Sciatic nerve (tissue), 2 donors: Measurements from ENCODE around the gene PKD1. TPM values are rescaled to one million over a fixed set of nuclear protein-coding genes. Genes with fewer than 3 reads are reported as not detected.
"Not testable (repeated sequence)": the region's sequence is repeated elsewhere in the genome, so short reads cannot be mapped to it uniquely, and the experiment has no call there.

Experiments used
- ATAC-seq: fragments of 200-7000 bp; cut with Tn5 transposase; one replicate; pipeline ENCODE4 v1.9.1; 2020; ENCODE audit warnings: mild to moderate bottlenecking, moderate library complexity
- DNase-seq: peaks from one replicate; pipeline ENCODE4 v3.0.0-alpha.2; 2020; ENCODE audit warnings: low spot score
- intact Hi-C: fragments of 100-400 bp; cut with DNase I; formaldehyde crosslinking; loops from one replicate; pipeline ENCODE4 v1.14.2; 2022
- total RNA-seq: library from RNA; stranded (reverse); fragmentation: NEBNext Ultra II Directional; extraction: Animal tissue kit (Norgen Biotek cat#: 25700); gene quantifications from one replicate; pipeline ENCODE4 v1.2.1, GENCODE V29; 2021
- donor health status: DM: no; HTN: no; CAD: no.
- donor health status: DM: no; HTN: no; CAD: no.

The PKD1 gene
- total RNA-seq, 1 donor from 2014 or later: 159 TPM

- intact Hi-C loops, ATAC-seq, DNase-seq: not testable (repeated sequence)
Observed at GRCh38 chr16:2129890-2130447, 5.7 kb downstream of the PKD1 start.

- ATAC-seq, DNase-seq, intact Hi-C loops: not testable (repeated sequence)
Observed at GRCh38 chr16:2129251-2129650, 6.4 kb downstream of the PKD1 start.

GRCh38 chr16:2127630-2128280 is 7.9 kb downstream of the PKD1 start:
- intact Hi-C loops: not testable (repeated sequence)
- ATAC-seq (peak; percentile 41), DNase-seq (peak; percentile 68)

GRCh38 chr16:2126928-2127556 is 8.7 kb downstream of the PKD1 start:
- intact Hi-C loops: not testable (repeated sequence)
- peak; percentile 1 for ATAC-seq
- DNase-seq: peak; percentile 69

- ATAC-seq: peak; percentile 4
- intact Hi-C loops, DNase-seq: not testable (repeated sequence)
Observed at GRCh38 chr16:2126161-2126743, 9.4 kb downstream of the PKD1 start.

- intact Hi-C loops, ATAC-seq, DNase-seq: not testable (repeated sequence)
Observed at GRCh38 chr16:2125609-2126008, 10.1 kb downstream of the PKD1 start.

GRCh38 chr16:2124694-2125444 is 10.8 kb downstream of the PKD1 start:
- intact Hi-C loops: not testable (repeated sequence)
- peak; percentile 65 for ATAC-seq
- peak; percentile 80 for DNase-seq

- intact Hi-C loops, DNase-seq, ATAC-seq: not testable (repeated sequence)
Observed at GRCh38 chr16:2124377-2124693, 11.4 kb downstream of the PKD1 start.

- ATAC-seq, DNase-seq, intact Hi-C loops: not testable (repeated sequence)
Observed at GRCh38 chr16:2123706-2124376, 11.9 kb downstream of the PKD1 start.

GRCh38 chr16:2122934-2123683 is 12.6 kb downstream of the PKD1 start:
- ATAC-seq, intact Hi-C loops, DNase-seq: not testable (repeated sequence)

GRCh38 chr16:2122429-2122828 is 13.3 kb downstream of the PKD1 start:
- intact Hi-C loops: no loop called here
- DNase-seq (no peak), ATAC-seq (no peak)

GRCh38 chr16:2121853-2122252 is 13.8 kb downstream of the PKD1 start:
- DNase-seq: no peak
- intact Hi-C loops: no loop called here
- ATAC-seq: no peak

- intact Hi-C loops, DNase-seq: not testable (repeated sequence)
- peak; percentile 29 for ATAC-seq
Observed at GRCh38 chr16:2121325-2121724, 14.4 kb downstream of the PKD1 start.

GRCh38 chr16:2117960-2118722 is 17.6 kb downstream of the PKD1 start:
- intact Hi-C loops, ATAC-seq, DNase-seq: not testable (repeated sequence)

- ATAC-seq, intact Hi-C loops, DNase-seq: not testable (repeated sequence)
Observed at GRCh38 chr16:2117341-2117740, 18.4 kb downstream of the PKD1 start.

- ATAC-seq, DNase-seq, intact Hi-C loops: not testable (repeated sequence)
Observed at GRCh38 chr16:2116428-2116827, 19.3 kb downstream of the PKD1 start.

- ATAC-seq (no peak), DNase-seq (no peak)
- intact Hi-C loops: no loop called here
Observed at GRCh38 chr16:2115591-2115973, 20.1 kb downstream of the PKD1 start.
